Fibroblast of skin of abdomen (primary cell): Measurements from ENCODE around the gene ATP6V1B1.

Experiments used
- DNase-seq: peaks from one replicate; pipeline ENCODE4 v3.0.0-alpha.2; 2013

Gene ATP6V1B1

DNA sequence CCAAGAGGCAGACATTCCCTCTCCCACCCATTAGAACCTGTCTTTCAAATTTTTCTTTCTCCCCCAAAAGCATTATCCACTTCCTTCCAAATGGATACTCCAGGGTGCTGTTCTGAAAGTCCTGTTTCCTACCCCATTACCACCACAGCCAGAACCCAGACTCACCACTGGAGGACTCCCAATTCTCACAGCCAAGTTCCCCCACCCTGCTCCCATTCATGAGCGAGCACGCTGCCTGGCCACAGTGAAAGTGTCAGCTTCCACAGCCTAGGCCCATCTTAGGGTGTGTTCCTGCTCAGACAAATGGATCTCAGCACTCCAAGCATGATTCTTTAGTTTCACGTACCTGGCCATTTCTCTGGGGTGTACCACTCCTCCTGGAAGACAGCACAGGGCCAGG lies 38.9 kb downstream of the ATP6V1B1 start:
- DNase-seq: no peak

DNA sequence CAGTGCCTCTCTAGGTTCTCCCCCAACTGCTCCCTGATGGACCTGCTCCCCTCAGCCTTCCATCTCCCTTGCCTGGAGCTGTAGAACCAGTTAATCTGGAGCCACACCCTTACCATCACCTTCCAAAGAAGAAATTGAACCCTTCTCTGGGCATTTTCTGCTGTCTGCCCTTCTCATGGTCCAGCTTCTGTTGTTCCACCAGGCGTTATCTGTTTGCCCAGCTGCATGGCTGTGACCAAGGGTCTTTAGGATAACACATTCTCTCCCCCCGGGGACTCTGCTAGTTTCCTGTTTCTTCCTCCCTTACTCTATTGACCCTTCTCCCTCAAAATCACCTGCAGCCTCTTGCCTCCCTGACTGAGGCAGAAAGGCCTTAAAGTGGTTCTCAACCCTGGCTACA lies 39.5 kb downstream of the ATP6V1B1 start:
- DNase-seq: no peak

DNA sequence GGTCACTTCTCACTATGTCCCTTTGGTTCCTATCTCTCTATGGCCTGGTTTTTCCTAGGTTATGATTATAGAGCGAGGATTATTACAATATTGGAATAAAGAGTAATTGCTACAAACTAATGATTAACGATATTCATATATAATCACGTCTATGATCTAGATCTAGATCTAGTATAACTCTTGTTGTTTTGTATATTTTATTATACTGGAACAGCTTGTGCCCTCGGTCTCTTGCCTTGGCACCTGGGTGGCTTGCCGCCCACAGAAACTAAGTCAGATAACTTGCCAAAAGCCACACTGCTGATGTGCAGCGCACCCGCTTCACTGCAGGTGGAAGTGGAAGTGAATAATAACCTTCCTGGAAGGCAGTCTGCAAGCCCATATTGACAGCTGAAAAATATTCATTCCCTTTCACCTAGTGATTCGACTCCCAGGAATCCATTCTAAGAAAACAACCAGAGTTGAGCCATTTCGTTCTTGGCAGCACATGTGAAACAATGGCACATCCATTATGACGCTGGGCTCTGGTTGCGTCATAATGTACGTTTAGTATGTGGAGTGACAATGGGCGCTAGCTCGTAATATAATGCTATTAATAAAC lies 42.0 kb downstream of the ATP6V1B1 start:
- peak; percentile 82 for DNase-seq

DNA sequence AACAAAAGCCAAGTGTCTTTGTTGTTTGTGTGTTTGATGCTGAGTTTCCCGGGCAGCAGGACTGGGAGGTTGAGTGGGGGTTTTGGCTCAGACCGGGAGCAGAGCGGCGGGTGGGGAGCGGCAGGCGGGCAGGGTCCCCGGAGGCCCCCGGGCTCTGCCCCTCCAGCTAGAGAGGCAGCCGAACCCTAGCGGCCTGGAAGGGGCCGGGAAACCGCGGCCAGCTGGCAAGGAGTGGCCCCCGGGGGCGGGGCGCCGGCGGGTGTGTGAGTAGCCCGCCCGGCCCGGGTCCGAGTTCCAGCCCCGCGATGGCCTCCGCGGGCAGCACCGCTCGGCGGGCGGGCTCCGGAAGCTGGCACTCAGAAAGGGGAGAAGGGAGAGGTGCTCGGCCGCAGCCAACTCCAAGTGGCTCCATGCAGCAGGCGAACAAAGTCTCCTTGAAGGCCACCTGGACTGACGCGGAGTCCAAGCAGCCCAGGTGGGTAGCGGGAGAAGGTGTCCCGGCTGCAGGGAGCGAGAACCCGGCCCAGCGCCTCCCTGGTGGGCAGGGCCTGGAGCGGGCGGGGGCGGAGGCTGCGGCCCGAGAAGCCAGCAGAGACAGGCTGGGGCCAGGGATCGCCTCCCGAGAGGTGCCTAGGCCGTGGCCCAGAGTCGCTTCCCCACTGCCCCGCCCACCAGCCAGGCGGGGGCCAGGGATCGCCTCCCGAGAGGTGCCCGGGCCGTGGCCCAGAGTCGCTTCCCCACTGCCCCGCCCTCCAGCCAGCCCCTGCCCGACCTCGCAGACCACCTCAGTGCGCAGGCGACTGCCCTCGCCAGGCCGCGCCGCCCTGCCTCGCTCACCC lies 42.9 kb downstream of the ATP6V1B1 start, which contains the start of gene ANKRD53:
Gene ANKRD53 (plus strand): TSS at position 290 of the 839 bp plus-strand sequence. CDS start 16 bp downstream, at position 306.
- peak; percentile 22 for DNase-seq

- DNase-seq: no peak
These were observed 43.4 kb downstream of the ATP6V1B1 start for GRCh38 chr2:70979180-70979488.

GRCh38 chr2:70979626-70980025 lies 43.9 kb downstream of the ATP6V1B1 start:
- no peak for DNase-seq

DNA sequence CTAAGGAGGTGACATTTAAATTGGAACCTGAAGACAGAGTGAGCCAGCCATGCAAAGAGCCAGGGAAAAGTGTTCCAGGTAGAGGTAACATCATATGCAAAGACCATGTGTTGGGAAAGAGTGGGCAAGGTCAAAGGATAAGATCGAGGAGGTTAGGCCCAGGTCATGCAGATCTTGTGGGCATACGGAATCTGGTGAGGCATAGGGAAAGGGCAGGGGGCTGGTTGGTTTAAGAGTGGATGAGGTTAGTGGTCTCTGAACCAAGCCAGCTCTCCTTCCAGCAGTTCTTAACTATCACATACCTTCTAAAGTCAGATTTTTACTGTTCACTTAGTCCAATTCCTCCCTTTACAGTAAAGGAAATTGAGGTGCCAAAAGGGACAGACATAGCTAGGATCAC lies 45.7 kb downstream of the ATP6V1B1 start:
- DNase-seq: no peak

GRCh38 chr2:70981866-70982810 lies 46.4 kb downstream of the ATP6V1B1 start:
- DNase-seq: no peak

GRCh38 chr2:70982971-70983370 lies 47.3 kb downstream of the ATP6V1B1 start:
- no peak for DNase-seq

- DNase-seq: no peak
These were observed 48.0 kb downstream of the ATP6V1B1 start for GRCh38 chr2:70983506-70984227.

DNA sequence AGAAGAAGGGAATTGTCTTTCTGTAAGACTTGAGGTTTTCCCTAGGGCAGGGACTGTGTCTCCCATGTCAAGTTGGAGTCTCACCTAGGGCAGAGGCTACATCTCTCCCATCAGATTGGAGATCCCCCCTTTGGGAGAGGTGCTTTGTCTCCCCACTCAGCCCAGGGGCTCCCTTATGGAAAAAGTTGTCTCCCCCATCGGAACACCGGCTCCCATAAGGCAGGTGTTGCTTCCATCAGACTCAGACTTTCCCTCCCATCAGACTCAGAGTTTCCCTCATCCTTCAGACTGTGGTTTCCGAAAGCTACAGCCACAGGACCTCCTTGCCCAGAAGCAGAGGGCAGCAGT lies 48.5 kb downstream of the ATP6V1B1 start:
- DNase-seq: no peak

DNA sequence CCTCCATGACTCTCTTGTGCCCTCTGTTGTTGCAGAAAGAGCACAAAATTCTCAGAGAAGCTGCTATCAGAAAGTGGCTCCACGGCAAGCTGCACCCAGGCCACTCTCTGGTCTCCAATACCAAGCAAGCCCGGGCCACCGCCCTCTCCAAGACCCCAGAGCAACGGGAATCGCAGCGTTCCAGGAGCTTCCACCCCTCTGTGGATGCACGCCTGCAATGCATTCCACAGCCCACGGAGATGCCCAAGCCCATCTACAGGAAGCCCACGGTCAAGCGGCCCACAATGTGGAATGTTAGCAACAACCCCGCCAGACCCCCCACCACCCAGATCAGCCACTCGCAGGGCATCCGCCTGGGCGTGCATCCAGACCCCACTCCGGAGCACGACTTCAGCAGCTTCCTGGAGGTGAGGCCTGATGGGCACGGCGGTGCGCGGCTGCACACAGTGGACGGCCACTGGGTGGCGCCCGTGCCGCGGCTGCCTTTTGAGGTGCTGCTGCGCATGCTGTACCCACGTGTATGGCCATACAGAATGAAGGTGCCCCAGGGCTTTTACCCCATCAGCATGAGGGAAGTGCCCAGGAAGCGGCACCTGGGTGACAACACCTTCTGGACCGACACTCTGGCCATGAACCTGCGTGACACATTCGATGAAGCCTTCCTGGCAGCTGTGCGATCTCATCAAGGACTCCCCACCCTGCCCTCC lies 49.0 kb downstream of the ATP6V1B1 start:
- DNase-seq: peak; percentile 16

- no peak for DNase-seq
These were observed 49.6 kb downstream of the ATP6V1B1 start for GRCh38 chr2:70985283-70985688.

GRCh38 chr2:70985956-70986355 lies 50.3 kb downstream of the ATP6V1B1 start:
- DNase-seq: no peak

GRCh38 chr2:70986499-70987189 lies 50.9 kb downstream of the ATP6V1B1 start:
- DNase-seq: no peak

DNA sequence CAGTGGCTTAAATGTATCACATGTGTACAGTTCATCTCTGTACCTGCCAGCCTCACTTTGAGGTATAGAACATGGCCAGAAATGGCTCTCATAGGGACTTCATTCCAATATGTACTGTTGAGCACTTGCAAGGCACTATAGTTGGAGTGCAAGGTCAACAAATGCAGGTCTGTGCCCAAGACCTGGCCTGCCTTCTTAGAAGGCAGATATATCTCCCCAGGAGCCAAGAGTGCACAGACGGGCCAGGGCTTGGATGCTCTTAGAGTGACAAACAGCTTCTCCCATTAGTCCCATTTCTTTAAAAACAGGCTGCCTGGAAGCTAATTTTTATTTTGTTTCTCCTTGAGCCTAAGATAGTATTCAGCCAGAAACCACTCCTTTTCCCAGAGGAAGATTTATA lies 51.7 kb downstream of the ATP6V1B1 start:
- no peak for DNase-seq

GRCh38 chr2:70988151-70988550 lies 52.5 kb downstream of the ATP6V1B1 start:
- DNase-seq: no peak

DNA sequence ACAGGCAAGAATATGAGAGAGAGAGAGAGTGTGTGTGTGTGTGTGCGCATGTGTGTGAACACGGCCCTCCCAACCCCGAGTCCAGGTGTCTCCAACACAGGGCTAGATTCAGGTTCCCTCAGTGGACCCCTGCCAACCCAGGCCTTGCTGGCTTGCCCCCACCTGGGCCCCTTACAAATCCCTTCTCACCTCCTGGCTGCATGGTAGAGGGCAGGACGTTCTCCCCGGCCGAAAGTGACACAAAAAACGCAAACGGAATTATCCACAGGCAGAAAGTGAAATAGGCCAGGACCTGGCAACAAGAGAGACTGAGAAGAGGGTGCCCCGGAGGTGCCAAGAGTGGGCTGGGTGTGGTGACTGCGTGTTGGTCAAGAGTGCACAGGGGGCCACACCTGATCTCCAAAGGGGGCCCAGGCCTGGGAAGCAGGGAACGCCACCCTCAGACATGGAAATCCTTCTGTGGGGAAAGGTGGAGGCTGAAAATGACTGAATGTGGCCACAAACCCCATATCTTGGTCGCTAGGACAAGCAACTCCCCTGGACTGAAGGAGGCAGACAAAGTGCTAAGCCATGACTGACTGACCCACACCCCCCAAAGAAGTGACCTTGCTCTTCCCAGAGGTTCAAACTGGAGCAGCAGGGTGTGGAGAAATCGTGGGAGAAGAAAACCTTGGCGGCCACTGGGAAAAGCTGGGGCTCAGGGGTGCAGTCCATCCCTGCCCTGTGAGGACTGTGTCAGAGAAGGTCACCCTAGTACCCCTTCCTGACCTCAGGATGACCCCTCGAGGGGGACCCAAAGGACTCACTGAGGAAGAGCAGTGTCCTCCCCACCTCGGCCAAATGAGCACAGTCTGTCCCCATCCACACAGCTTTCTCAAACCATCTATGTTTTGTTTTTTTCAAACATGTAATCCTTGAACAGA lies 53.3 kb downstream of the ATP6V1B1 start:
- DNase-seq: no peak

DNA sequence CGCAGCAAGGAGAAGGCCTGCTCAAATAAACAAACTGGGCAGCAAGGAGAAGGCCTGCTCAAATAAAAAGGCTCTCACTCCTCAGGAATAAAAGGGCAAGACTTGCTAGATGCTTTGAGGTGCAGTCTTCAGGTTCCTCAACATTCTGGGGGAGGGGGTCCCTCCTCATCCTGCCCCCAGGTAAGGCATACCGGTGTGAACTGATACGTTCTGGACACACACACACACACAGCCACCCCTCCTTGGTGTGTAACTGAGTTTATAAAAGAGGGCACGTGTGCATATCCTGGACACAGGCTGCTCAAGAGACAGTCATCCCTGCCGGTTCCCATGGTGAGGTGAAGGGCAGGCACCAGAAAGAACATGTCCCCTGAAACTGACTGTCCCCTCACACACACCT lies 54.5 kb downstream of the ATP6V1B1 start:
- no peak for DNase-seq

GRCh38 chr2:70991142-70991541 lies 55.4 kb downstream of the ATP6V1B1 start:
- DNase-seq: no peak
